GM12864 (cell line): ENCODE data around the gene RHOBTB1.

ENCODE experiments used
- DNase-seq: peaks from one replicate; pipeline ENCODE4 v3.0.0-alpha.2; 2011; ENCODE audit warnings: low read depth
- H3K4me3 ChIP-seq: 2 replicates; pipeline ENCODE4 v1.5.1; 2011; ENCODE audit warnings: mild to moderate bottlenecking, low read depth, low read length, control low read depth
- CTCF ChIP-seq: IDR thresholded peaks from 2 replicates; pipeline ENCODE4 v1.5.1; 2011; ENCODE audit warnings: low read depth, mild to moderate bottlenecking, moderate library complexity, low read length, control low read depth, inconsistent platforms; ENCODE audit errors: missing control alignments

Gene RHOBTB1

GRCh38 chr10:60958892-60959601 lies 15.1 kb upstream of the RHOBTB1 start:
- DNase-seq, result no peak
- no peak for TF ChIP-seq CTCF
- no peak overlapping the region for H3K4me3 ChIP-seq

- H3K4me3 ChIP-seq, result no peak overlapping the region
- DNase-seq, result no peak
- no peak for TF ChIP-seq CTCF
These were observed 13.8 kb upstream of the RHOBTB1 start for GRCh38 chr10:60957667-60958221.

- DNase-seq, result no peak
- H3K4me3 ChIP-seq, result no peak overlapping the region
- TF ChIP-seq CTCF, result no peak
These were observed 12.0 kb upstream of the RHOBTB1 start for GRCh38 chr10:60955957-60956425.

- no peak for DNase-seq
- no peak for TF ChIP-seq CTCF
- no peak overlapping the region for H3K4me3 ChIP-seq
These were observed 11.3 kb upstream of the RHOBTB1 start for GRCh38 chr10:60955316-60955715.

GRCh38 chr10:60954035-60954434 lies 10.1 kb upstream of the RHOBTB1 start:
- H3K4me3 ChIP-seq, result no peak overlapping the region
- no peak for DNase-seq
- TF ChIP-seq CTCF, result no peak

- no peak for TF ChIP-seq CTCF
- DNase-seq, result no peak
- H3K4me3 ChIP-seq, result no peak overlapping the region
These were observed 9.4 kb upstream of the RHOBTB1 start for GRCh38 chr10:60953420-60953819.

- no peak for DNase-seq
- no peak overlapping the region for H3K4me3 ChIP-seq
- TF ChIP-seq CTCF, result no peak
These were observed 8.8 kb upstream of the RHOBTB1 start for GRCh38 chr10:60952846-60953220.
